HEK293 (cell line): Measurements from ENCODE around the gene DDX24.

ENCODE experiments used
- CTCF ChIA-PET: fragments of 350-600 bp; formaldehyde crosslinking; extraction: SDS; loops from one replicate; lab custom pipeline; 2021; ENCODE audit warnings: antibody characterized with exemption; lab: Yijun Ruan, JAX
- POLR2A ChIA-PET: fragments of 300-600 bp; formaldehyde crosslinking; extraction: SDS; loops from one replicate; lab custom pipeline; 2020; ENCODE audit warnings: antibody characterized with exemption, inconsistent platforms; lab: Yijun Ruan, JAX
- H3K27ac ChIP-seq: fragments of 200-500 bp; sonication (Bioruptor generic); 2 replicates; pipeline ENCODE4 v1.5.1; 2014; ENCODE audit warnings: low read depth, low read length, control low read depth, inconsistent platforms; ENCODE audit errors: extremely low read depth
- H3K36me3 ChIP-seq, 2 experiments: fragments of 200-500 bp in 1 of 2; sonication (Bioruptor generic) in 1 of 2; 1 replicate in 1 of 2; 2 replicates in 1 of 2; pipeline ENCODE4 v1.5.1; 2014 to 2017; ENCODE audit warnings: inconsistent platforms in 2 of 2, low read length in 2 of 2; ENCODE audit not compliant: control insufficient read depth in 2 of 2, insufficient read depth in 1 of 2
- H3K4me1 ChIP-seq: fragments of 200-500 bp; sonication (Bioruptor generic); 2 replicates; pipeline ENCODE4 v1.5.1; 2014; ENCODE audit warnings: mild to moderate bottlenecking, low read length, inconsistent platforms; ENCODE audit not compliant: control insufficient read depth, insufficient read depth
- H3K4me3 ChIP-seq: 2 replicates; pipeline ENCODE4 v1.5.1; 2011; ENCODE audit warnings: low read depth, mild to moderate bottlenecking, control low read depth, low read length, moderate library complexity
- H3K9me3 ChIP-seq: fragments of 200-500 bp; sonication (Bioruptor generic); 2 replicates; pipeline ENCODE4 v1.5.1; 2014; ENCODE audit warnings: low read depth, low read length, inconsistent platforms; ENCODE audit not compliant: control insufficient read depth, insufficient read depth
- GLIS2 ChIP-seq: fragments of 450-650 bp; formaldehyde crosslinking; IDR thresholded peaks from 2 replicates; pipeline ENCODE4 v1.5.1; 2016; ENCODE audit warnings: missing biosample characterization, missing genetic modification characterization
- MEIS1 ChIP-seq: sonication (generic); formaldehyde crosslinking; IDR thresholded peaks from 2 replicates; pipeline ENCODE4 v1.8.1; 2022; ENCODE audit warnings: missing genetic modification reagents, mild to moderate bottlenecking, borderline replicate concordance
- SCRT2 ChIP-seq: fragments of 450-650 bp; formaldehyde crosslinking; IDR thresholded peaks from 2 replicates; pipeline ENCODE4 v1.5.1; 2016; ENCODE audit warnings: missing biosample characterization, missing genetic modification characterization
- WT1 ChIP-seq: fragments of 450-650 bp; formaldehyde crosslinking; IDR thresholded peaks from 2 replicates; pipeline ENCODE4 v1.5.1; 2016; ENCODE audit warnings: missing biosample characterization, missing genetic modification characterization
- YY1 ChIP-seq: fragments of 450-650 bp; formaldehyde crosslinking; IDR thresholded peaks from 2 replicates; pipeline ENCODE4 v1.5.1; 2018; ENCODE audit warnings: missing biosample characterization, missing genetic modification characterization
- ZBTB20 ChIP-seq: fragments of 450-650 bp; formaldehyde crosslinking; IDR thresholded peaks from 2 replicates; pipeline ENCODE4 v1.5.1; 2016; ENCODE audit warnings: missing biosample characterization, missing genetic modification characterization
- ZNF16 ChIP-seq: fragments of 450-650 bp; formaldehyde crosslinking; IDR thresholded peaks from 2 replicates; pipeline ENCODE4 v1.5.1; 2016; ENCODE audit warnings: low read depth, missing biosample characterization, missing genetic modification characterization
- ZNF311 ChIP-seq: fragments of 450-650 bp; formaldehyde crosslinking; IDR thresholded peaks from 2 replicates; pipeline ENCODE4 v1.5.1; 2017; ENCODE audit warnings: missing biosample characterization, missing genetic modification characterization, borderline replicate concordance
- ZNF366 ChIP-seq: fragments of 450-650 bp; formaldehyde crosslinking; conservative IDR thresholded peaks from 2 replicates; pipeline ENCODE4 v1.5.1; 2016; ENCODE audit warnings: missing biosample characterization, missing genetic modification characterization
- ZNF391 ChIP-seq: fragments of 450-650 bp; formaldehyde crosslinking; IDR thresholded peaks from 2 replicates; pipeline ENCODE4 v1.5.1; 2016; ENCODE audit warnings: low read depth, missing biosample characterization, missing genetic modification characterization, borderline replicate concordance
- ZNF394 ChIP-seq: fragments of 450-650 bp; formaldehyde crosslinking; IDR thresholded peaks from 2 replicates; pipeline ENCODE4 v1.5.1; 2016; ENCODE audit warnings: missing biosample characterization, missing genetic modification characterization, mild to moderate bottlenecking, moderate library complexity, borderline replicate concordance
- ZNF600 ChIP-seq: fragments of 450-650 bp; formaldehyde crosslinking; IDR thresholded peaks from 2 replicates; pipeline ENCODE4 v1.5.1; 2016; ENCODE audit warnings: missing biosample characterization, missing genetic modification characterization
- ZNF624 ChIP-seq: fragments of 450-650 bp; formaldehyde crosslinking; IDR thresholded peaks from 2 replicates; pipeline ENCODE4 v1.5.1; 2017; ENCODE audit warnings: missing biosample characterization, missing genetic modification characterization
- ZNF626 ChIP-seq: fragments of 450-650 bp; sonication (Bioruptor Pico); formaldehyde crosslinking; IDR thresholded peaks from 2 replicates; pipeline ENCODE4 v1.5.1; 2018; ENCODE audit warnings: missing biosample characterization, missing genetic modification characterization, inconsistent platforms
- ZNF76 ChIP-seq: fragments of 450-650 bp; formaldehyde crosslinking; IDR thresholded peaks from 2 replicates; pipeline ENCODE4; 2016; ENCODE audit warnings: low read depth, missing biosample characterization, missing genetic modification characterization, borderline replicate concordance
- ZNF843 ChIP-seq: fragments of 450-650 bp; formaldehyde crosslinking; IDR thresholded peaks from 2 replicates; pipeline ENCODE4 v1.5.1; 2016; ENCODE audit warnings: missing biosample characterization, missing genetic modification characterization
- TF ChIP-seq, protein P1 (sequence below): fragments of 450-650 bp; formaldehyde crosslinking; IDR thresholded peaks from 2 replicates; pipeline ENCODE4 v1.5.1; 2016; ENCODE audit warnings: missing biosample characterization, missing genetic modification characterization, borderline replicate concordance
- TF ChIP-seq, protein P2 (sequence below): fragments of 450-650 bp; formaldehyde crosslinking; IDR thresholded peaks from 2 replicates; pipeline ENCODE4 v1.5.1; 2016; ENCODE audit warnings: missing biosample characterization, missing genetic modification characterization
- TF ChIP-seq, protein P3 (sequence below): fragments of 450-650 bp; formaldehyde crosslinking; IDR thresholded peaks from 2 replicates; pipeline ENCODE4 v1.5.1; 2017; ENCODE audit warnings: missing biosample characterization, missing genetic modification characterization
- TF ChIP-seq, protein P4 (sequence below): IDR thresholded peaks from 2 replicates; pipeline ENCODE4 v1.6.1; 2011; ENCODE audit warnings: mild to moderate bottlenecking, low read depth, low read length, borderline replicate concordance
- TF ChIP-seq, protein P5 (sequence below): fragments of 450-650 bp; formaldehyde crosslinking; IDR thresholded peaks from 2 replicates; pipeline ENCODE4 v1.5.0; 2017; ENCODE audit warnings: missing biosample characterization, missing genetic modification characterization, borderline replicate concordance

Gene DDX24

DNA sequence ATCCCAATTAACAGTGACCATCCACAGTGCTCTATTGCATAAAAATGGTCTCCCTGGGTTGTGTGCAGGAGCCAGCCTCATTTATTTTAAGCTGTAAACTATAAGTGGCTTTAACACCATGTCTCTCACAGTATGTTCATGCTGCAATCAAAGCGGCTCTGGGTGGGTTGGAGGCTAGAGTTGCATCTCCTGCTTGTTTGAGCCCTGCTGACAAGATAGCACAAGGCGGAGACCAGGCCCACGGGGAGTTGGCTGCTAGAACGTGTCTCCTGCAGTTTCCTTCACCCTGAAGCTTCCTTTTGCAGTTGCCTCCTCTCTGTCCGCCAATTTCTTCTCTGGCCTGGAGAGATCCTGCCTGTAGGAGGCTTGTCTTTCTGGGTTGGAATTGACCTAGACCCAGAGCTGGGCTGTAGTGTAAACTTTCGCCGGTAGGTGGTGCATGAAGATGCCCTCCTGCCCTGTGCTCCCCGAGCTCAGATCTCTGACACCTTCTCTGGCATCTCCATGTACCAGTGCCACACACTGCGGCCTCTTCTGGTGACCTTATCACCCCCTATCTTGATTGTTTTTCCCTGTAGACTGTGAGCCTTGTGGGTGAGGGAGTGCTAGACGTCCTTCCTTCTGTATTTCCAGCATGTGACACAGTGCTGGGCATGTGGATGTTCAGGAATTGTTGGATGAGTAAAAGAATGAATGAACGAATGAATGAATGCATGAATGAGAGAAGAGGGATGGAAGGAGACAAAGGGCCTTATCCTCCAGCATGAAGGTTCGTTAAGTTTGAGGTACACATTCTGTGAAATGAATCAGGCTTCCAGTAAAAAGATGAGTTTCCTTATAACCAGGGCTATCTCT lies 44.5 kb downstream of the DDX24 start (continued):
- TF ChIP-seq, protein P1, sequence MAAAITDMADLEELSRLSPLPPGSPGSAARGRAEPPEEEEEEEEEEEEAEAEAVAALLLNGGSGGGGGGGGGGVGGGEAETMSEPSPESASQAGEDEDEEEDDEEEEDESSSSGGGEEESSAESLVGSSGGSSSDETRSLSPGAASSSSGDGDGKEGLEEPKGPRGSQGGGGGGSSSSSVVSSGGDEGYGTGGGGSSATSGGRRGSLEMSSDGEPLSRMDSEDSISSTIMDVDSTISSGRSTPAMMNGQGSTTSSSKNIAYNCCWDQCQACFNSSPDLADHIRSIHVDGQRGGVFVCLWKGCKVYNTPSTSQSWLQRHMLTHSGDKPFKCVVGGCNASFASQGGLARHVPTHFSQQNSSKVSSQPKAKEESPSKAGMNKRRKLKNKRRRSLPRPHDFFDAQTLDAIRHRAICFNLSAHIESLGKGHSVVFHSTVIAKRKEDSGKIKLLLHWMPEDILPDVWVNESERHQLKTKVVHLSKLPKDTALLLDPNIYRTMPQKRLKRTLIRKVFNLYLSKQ = no peak
- no peak for TF ChIP-seq MEIS1 (CRISPR knock-in tag)
- TF ChIP-seq YY1 = no peak
- TF ChIP-seq ZNF366 (tag by site-specific recombination) = 0 out of 2 replicates have a peak, but pooled peaks have one; percentile 16
- TF ChIP-seq, all 188 proteins: peak for 9

DNA sequence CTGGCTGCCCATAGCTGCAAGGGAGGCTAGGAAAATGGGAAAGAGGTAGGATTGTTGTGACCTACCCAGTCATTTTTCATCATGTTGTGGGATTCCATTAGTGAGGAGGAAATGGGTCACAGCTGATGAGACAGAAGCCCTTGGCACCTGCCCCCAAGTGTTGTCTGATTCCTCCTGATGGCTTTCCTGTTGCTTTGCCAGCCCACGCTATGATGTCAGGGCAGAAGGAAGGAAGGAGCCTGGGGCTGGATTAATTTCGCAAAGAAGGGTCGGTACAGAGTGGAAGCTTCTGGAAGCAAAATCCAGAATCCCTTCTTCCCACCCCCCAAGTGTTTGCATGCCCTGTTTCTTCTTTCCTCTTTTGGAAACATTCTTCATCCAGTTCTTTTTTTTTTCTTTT lies 46.1 kb downstream of the DDX24 start:
- Histone ChIP-seq H3K27ac (no peak overlapping the region), H3K9me3 (no peaks in the 10 kb centered on the region), H3K36me3 (peaks cover 0 to 10% of the 10 kb centered on the region in 2 experiments; a peak in 1 of 3 replicates), H3K4me3 (no peak overlapping the region), H3K4me1 (no peaks in the 10 kb centered on the region)
- CTCF ChIA-PET = interaction anchor here (0.6 to 3.6 kb wide), 10 partner anchors 14 to 186 kb away, joined by 3 to 46 read pairs (median 6); no protein-coding TSS in a partner anchor
- TF ChIP-seq, protein P2, sequence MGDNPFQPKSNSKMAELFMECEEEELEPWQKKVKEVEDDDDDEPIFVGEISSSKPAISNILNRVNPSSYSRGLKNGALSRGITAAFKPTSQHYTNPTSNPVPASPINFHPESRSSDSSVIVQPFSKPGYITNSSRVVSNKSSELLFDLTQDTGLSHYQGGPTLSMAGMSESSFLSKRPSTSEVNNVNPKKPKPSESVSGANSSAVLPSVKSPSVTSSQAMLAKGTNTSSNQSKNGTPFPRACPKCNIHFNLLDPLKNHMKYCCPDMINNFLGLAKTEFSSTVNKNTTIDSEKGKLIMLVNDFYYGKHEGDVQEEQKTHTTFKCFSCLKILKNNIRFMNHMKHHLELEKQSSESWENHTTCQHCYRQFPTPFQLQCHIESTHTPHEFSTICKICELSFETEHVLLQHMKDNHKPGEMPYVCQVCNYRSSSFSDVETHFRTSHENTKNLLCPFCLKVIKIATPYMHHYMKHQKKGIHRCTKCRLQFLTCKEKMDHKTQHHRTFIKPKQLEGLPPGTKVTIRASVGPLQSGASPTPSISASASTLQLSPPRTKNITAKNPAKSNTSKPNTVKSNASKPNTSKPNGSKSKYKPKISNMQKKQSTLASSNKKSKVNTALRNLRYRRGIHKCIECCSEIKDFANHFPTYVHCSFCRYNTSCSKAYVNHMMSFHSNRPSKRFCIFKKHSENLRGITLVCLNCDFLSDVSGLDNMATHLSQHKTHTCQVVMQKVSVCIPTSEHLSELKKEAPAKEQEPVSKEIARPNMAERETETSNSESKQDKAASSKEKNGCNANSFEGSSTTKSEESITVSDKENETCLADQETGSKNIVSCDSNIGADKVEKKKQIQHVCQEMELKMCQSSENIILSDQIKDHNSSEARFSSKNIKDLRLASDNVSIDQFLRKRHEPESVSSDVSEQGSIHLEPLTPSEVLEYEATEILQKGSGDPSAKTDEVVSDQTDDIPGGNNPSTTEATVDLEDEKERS (tag by site-specific recombination) = no peak
- no peak for TF ChIP-seq ZBTB20 (tag by site-specific recombination)
- TF ChIP-seq, protein P3, sequence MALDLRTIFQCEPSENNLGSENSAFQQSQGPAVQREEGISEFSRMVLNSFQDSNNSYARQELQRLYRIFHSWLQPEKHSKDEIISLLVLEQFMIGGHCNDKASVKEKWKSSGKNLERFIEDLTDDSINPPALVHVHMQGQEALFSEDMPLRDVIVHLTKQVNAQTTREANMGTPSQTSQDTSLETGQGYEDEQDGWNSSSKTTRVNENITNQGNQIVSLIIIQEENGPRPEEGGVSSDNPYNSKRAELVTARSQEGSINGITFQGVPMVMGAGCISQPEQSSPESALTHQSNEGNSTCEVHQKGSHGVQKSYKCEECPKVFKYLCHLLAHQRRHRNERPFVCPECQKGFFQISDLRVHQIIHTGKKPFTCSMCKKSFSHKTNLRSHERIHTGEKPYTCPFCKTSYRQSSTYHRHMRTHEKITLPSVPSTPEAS (tag by site-specific recombination) = no peak
- TF ChIP-seq YY1 = no peak
- TF ChIP-seq ZNF600 (tag by site-specific recombination) = no peak
- TF ChIP-seq SCRT2 (tag by site-specific recombination) = no peak
- POLR2A ChIA-PET = interaction anchor here (0.7 kb wide), 2 partner anchors 93 to 97 kb away, joined by 5 to 8 read pairs; no protein-coding TSS in a partner anchor

DNA sequence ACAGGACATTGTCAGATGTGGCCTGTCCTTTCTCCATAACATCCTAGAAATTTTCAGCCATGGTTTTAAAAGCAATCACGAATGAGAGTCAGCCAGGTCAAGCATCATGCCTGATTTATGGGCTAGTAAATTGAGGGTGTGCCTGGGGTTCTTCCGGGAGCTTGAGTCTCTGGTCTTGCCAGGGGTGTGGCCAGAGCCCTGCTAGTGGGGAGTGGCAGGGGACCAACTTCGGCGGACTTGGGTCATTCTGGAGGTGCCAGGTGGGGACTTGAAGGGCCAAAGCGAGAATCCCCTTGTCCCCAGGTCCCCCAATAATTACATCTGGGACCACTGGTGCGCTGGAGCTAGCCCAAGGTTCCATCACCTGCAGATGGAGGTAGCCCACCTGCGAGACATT lies 49.1 kb downstream of the DDX24 start:
- no peak overlapping the region for H3K4me3 ChIP-seq
- no peak overlapping the region for H3K27ac ChIP-seq
- peaks cover 0 to 6% of the 10 kb centered on the region in 2 experiments; a peak in 1 of 3 replicates for H3K36me3 ChIP-seq
- no peaks in the 10 kb centered on the region for H3K4me1 ChIP-seq
- ChIA-PET POLR2A (interaction anchor here (0.6 kb wide), 1 partner anchor 33 kb away, joined by 4 read pairs; no protein-coding TSS in a partner anchor), CTCF (interaction anchor here (1.1 kb wide), 1 partner anchor 105 kb away, joined by 4 read pairs; no protein-coding TSS in a partner anchor)
- no peaks in the 10 kb centered on the region for H3K9me3 ChIP-seq
- TF ChIP-seq ZNF76 = no peak
- no peak for TF ChIP-seq ZNF394
- no peak for TF ChIP-seq WT1
- TF ChIP-seq GLIS2 (tag by site-specific recombination) = no peak
- TF ChIP-seq ZNF624 = no peak
- no peak for TF ChIP-seq ZNF843 (tag by site-specific recombination)
- no peak for TF ChIP-seq ZNF626 (tag by site-specific recombination)
- TF ChIP-seq, protein P4, sequence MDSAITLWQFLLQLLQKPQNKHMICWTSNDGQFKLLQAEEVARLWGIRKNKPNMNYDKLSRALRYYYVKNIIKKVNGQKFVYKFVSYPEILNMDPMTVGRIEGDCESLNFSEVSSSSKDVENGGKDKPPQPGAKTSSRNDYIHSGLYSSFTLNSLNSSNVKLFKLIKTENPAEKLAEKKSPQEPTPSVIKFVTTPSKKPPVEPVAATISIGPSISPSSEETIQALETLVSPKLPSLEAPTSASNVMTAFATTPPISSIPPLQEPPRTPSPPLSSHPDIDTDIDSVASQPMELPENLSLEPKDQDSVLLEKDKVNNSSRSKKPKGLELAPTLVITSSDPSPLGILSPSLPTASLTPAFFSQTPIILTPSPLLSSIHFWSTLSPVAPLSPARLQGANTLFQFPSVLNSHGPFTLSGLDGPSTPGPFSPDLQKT = no peak
- TF ChIP-seq ZNF391 (tag by site-specific recombination) = no peak
- no peak for TF ChIP-seq ZNF16 (tag by site-specific recombination)
- TF ChIP-seq, protein P5, sequence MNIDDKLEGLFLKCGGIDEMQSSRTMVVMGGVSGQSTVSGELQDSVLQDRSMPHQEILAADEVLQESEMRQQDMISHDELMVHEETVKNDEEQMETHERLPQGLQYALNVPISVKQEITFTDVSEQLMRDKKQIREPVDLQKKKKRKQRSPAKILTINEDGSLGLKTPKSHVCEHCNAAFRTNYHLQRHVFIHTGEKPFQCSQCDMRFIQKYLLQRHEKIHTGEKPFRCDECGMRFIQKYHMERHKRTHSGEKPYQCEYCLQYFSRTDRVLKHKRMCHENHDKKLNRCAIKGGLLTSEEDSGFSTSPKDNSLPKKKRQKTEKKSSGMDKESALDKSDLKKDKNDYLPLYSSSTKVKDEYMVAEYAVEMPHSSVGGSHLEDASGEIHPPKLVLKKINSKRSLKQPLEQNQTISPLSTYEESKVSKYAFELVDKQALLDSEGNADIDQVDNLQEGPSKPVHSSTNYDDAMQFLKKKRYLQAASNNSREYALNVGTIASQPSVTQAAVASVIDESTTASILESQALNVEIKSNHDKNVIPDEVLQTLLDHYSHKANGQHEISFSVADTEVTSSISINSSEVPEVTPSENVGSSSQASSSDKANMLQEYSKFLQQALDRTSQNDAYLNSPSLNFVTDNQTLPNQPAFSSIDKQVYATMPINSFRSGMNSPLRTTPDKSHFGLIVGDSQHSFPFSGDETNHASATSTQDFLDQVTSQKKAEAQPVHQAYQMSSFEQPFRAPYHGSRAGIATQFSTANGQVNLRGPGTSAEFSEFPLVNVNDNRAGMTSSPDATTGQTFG (tag by site-specific recombination) = no peak
- TF ChIP-seq ZNF311 (tag by site-specific recombination) = no peak
